Erythroblast (primary cell): Measurements from ENCODE around the gene TARS1.

Experiments
- DNase-seq, 2 experiments: peaks; one replicate each; lab custom pipeline; 2025; lab: John Stamatoyannopoulos, UW
- GATA1 ChIP-seq: IDR thresholded peaks from 2 replicates; pipeline ENCODE4 v1.6.1; 2011; ENCODE audit warnings: low read depth, mild to moderate bottlenecking, control low read depth, low read length, moderate library complexity
- POLR2A ChIP-seq: IDR thresholded peaks from 2 replicates; pipeline ENCODE4 v1.6.1; 2011; ENCODE audit warnings: mild to moderate bottlenecking, low read length

Gene TARS1

DNA sequence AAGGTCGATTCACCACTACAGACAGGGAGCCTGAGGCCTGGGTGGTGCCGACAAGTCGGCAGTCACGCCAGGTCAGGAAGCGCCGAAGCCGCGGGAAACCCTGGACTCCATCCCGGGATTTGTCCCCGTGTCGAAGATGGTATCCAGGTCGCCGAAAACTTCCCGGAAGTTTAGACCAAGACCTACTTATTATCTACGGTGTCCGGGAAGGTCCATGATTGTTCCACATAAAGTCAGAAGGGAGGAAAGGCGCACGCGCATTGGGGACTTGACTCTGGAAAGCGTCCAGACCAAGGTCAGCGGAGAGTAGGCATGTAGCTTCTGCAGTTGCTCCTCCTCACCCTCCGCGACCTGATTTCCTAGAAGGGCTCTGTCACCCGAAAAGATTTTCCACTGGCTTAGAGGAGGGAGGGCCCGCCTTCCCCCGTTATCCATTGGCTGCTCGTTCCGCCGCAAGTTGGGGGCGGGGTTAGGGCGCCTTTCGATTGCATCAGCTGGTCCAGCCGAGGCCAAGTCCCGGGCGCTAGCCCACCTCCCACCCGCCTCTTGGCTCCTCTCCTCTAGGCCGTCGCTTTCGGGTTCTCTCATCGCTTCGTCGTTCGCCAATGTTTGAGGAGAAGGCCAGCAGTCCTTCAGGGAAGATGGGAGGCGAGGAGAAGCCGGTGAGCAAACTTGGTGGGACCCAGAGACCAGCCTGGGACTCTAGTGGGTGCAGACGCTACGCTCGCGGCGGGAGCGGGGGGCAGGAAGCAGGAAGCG is at the start of gene TARS1:
TARS1 (plus strand) TSS at position 484 of the 759 bp plus-strand sequence; CDS start at position 606, 122 bp downstream.
- peak; percentile 99 to 100 for DNase-seq
- TF ChIP-seq POLR2A (peak; percentile 96), GATA1 (no peak)

DNA sequence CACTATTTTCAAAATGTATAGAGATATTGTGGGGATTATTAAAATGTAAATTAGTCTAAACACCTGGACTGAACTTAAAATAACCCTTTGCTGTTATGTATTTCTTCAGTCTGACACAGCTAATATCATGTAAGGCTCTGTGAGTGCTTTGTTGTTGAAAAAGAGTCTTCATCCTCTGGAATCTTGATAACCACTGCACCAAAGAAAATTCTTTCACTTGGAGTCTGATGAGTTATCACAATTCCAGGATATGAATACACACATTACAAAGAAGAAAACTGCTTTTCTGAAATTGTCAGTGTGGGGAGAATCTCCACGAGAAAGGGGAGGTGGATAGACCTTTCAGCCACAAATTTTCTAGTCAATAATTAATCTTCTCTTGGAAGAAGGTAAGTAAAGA is 42.3 kb upstream of the TARS1 start:
- DNase-seq = no peak
- no peak for TF ChIP-seq GATA1
- no peak for TF ChIP-seq POLR2A

DNA sequence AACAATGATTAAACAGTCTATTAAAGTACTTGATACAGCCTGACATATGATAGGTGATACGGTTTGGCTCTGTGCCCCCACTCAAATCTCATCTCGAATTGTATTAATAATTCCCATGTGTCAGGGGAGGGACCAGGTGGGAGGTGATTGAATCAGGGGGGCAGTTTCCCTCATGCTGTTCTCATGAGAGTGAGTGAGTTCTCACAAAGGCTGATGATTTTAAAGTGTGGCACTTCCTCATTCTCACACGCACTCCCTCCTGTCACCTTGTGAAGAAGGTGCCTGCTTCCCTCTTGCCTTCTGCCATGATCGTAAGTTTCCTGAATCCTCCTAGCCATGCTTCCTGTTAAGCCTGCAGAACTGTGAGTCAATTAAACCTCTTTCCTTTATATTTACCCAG is 40.1 kb upstream of the TARS1 start:
- TF ChIP-seq POLR2A (no peak), GATA1 (no peak)
- DNase-seq = no peak

DNA sequence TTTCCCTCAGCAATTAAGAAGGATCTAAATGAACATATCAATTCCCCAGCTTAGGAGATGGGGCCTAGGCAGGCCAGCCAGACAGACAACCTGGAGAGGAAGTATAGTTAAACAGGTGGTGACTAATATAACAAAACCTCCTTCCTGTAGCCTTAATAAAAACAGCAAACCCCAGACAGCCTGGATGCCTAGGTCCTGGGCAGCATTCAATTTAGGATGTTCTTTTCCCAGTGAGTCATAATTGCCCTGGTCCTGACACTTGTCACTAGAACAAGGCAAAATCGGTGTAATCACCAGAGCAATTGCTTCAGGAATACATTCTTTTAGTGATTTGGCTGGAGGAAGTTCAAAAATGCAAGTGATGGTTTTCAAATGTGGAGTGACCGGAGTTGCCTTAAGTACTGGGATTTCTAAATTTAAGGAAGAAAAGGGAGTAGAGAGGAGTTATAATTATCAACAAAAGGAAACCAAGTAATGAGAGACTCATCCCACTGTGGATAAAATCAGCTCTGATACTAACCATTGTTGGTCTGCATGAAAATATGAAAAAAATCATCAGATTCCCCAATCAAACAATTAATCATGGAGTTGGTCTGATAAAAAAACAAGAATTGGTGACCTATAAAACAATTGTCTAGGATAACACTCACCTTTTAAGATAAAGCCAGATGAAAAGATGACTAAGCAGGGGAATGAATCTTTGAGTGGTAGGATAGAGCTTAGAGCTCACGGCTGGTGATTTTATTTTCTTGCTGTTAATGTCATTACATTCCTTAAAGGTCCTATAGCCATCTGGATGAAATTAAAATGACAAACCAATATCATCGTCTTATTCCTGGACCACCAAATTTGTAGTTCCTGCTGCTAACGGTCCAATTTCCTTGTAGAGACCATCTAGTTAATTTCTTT is 39.0 kb upstream of the TARS1 start:
- TF ChIP-seq POLR2A (no peak), GATA1 (no peak)

DNA sequence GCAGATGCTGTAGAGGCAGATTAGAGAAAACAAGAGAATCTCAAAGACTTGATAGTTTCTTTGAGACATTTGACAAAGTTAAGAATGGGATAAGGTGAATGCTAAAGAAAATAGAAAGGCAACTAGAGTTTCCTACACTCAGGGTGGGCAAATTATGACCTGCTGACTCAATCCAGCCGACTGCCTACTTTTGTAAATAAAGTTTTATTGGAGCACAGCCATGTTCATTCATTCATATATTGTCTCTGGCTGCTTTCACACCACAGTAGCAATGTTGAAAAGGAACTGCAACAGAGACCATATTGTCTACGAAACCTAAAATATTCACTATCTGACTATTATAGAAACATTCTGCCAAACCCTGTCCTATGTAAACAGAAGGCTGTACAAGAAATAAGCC is 37.6 kb upstream of the TARS1 start:
- DNase-seq = no peak
- no peak for TF ChIP-seq POLR2A
- no peak for TF ChIP-seq GATA1

More for the DNA sequence above, 39.0 kb upstream of the TARS1 start:
- DNase-seq = no peak

DNA sequence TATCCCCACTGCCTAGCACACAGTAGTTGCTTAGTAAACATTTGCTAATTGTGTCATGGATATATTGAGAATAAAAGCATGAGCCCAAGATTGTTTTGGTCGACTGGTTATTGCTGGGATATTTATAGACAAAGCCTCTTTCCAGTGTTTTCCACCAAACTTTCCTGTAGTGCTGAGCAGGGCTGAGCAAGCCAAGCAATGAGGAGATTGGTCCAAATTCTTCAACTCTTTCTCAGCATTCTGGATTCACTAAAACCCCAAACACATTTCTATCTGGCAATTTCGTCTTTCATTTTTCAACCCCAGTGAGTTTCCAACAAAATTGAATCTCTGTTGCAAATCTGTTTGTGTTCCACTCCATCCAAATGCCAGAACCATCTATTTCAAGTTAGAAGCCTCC is 31.9 kb upstream of the TARS1 start:
- no peak for TF ChIP-seq GATA1
- no peak for TF ChIP-seq POLR2A
- DNase-seq = no peak

DNA sequence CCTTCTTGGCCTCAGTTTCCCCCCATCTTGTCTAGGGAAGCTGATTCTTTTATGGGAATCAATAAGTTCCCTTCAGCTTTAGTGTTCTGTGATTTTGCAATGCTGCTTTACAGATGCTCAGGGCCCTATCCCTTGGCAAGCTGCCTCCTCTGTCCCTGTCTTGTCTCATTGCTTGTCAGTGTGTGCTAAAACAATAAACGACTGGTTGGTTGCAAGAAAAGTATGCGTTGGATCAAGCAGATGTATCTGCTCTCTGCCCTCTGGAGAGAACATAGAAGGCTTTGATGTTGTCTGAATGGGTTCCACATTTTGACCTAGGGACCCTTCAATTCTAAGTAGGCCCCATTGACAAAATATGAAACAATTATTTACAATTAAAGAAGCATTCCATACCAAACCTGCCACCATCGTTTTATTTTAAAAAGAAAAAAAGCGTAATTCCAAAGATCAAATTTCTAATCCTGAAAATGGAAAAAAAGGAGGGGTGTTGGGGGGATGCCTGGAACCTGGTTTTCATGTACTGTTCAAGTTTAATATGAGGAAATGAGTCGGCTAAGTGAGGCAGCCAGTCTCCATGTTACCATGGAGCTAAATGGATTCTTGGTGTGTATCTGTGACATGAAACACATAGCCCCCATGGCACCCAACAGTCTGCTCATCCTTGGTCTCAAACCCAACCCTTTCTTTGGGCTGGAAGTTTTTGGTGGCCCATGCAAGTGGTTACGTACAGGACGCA is 31.2 kb upstream of the TARS1 start:
- no peak for DNase-seq

DNA sequence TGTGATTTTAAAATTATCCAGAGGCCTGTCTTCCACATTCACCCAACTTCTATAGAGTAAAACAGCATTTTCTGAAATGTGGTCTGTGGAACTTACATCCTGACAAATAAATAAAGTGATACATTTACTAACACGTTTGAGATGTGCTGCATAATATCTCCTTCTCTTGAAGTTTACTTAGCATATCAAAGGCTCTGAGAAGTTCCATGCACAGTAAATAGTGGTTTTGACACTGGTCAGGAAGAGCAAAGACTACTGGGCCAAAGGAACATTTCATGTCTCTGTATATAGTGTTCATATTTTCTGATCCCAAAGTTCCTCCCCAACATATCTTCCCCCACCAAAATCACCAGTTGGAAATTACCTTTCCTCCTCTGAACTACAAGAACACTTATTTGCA is 30.5 kb upstream of the TARS1 start:
- no peak for TF ChIP-seq POLR2A
- no peak for TF ChIP-seq GATA1
- DNase-seq = no peak

More for the DNA sequence above, 31.2 kb upstream of the TARS1 start:
- TF ChIP-seq GATA1 = no peak
- TF ChIP-seq POLR2A = no peak

DNA sequence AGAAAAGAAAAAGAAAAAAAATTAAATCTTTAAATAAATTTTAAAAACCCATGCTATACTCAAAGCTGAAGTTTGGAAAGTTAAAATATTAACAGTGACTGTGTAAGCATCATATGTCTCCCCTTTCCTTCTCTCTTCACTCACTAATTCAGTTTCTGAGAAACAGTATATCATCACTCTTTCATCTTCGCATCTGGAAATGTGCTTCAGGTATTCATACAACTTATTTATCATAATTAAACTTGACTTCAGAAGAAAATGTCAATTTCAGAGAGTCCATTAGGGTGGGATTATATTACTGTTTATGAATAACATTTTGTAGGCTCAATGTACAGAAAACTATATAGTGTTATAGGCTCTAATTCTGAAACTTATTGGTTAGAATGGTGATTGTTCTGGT is 29.3 kb upstream of the TARS1 start:
- no peak for DNase-seq
- TF ChIP-seq GATA1 = no peak
- no peak for TF ChIP-seq POLR2A

DNA sequence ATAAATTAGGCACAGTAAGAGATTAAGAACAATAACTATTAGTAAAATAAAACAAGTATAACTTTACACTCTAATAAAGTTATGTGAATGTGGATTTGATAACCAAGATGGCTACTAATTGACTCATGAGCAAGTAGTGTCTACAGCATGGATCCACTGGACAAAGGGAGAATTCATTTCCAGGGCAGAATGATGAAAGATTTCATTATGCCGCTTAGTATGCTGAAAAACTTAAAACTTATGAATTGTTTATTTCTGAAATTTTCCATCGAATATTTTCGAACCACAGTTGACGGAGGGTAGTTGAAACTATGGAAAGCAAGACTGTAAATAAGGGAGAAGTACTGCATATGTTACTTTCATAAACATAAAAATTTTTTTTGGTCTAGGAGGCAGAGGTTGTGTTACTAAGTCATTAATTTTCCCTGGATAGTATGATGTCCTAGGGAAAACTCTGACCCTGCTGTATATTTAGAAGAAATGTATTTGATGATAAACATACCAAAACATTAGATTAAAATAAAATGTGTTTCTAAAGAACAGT is 24.9 kb upstream of the TARS1 start:
- TF ChIP-seq POLR2A = no peak
- no peak for TF ChIP-seq GATA1
- no peak for DNase-seq

DNA sequence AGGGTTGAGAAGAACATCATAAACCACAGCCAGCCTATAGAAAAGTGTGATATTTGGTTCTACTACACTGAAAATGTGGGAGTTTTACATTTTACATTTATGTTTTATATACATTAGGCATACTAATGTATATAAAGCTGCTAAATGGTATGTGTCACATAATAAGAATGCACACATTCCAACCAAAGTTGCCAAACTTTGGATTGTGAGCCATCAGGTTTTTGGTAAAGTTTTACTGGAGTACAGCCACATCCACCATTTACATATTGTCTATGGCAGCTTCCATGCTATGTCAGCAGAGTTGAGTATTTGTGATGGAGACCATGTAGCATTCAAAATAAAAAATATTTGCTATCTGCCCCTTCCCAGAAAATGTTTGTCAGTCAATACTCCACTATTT is 23.1 kb upstream of the TARS1 start:
- TF ChIP-seq POLR2A (no peak), GATA1 (no peak)
- no peak for DNase-seq

DNA sequence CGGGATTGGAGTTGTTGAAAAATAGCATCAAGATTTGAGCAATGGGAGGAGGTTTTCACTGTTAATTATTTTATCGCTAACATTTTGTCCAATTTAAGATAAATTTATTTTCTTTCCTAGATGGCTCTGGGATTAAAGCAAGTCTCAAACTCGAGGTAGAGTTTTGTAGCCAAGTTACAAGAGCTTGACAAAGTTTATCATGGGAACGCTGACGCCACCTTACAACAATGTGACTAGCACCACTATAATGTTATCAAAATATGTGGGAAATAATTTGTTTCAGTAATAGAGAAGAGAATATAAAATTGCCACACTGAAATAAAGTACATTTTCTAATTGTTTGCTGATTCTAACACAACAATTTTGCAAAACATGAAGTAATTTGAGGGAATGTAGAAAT is 19.8 kb upstream of the TARS1 start:
- no peak for DNase-seq
- TF ChIP-seq POLR2A (no peak), GATA1 (no peak)

DNA sequence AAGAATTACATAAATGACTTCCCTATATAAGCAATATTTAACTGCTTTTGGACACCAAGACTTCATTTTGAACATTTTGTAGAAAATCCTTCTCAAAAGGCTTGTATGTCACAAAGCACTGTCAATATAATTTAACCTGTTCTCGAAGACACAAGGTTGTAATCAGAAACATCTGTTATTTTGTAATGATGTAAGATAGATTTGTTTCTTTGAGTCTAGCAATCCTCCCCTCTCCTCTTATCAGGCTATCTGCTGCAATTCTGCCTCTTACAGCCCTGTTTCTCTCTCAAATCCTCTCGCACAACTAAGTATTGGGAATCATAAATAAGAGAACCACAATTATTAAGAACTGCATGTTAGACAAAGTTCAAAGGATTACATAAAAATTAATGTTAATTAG is 18.6 kb upstream of the TARS1 start:
- DNase-seq = no peak
- TF ChIP-seq POLR2A = no peak
- no peak for TF ChIP-seq GATA1
